HEK293T (cell line): ENCODE data around the gene LRPPRC.

Experiments
- ARNT ChIP-seq: fragments of 450-650 bp; IDR thresholded peaks from 2 replicates; pipeline ENCODE4 v1.6.1; 2017; ENCODE audit warnings: mild to moderate bottlenecking
- BHLHE40 ChIP-seq: fragments of 450-650 bp; IDR thresholded peaks from 2 replicates; pipeline ENCODE4 v1.6.1; 2016; ENCODE audit warnings: mild to moderate bottlenecking, moderate library complexity, borderline replicate concordance
- CTBP1 ChIP-seq: fragments of 450-650 bp; IDR thresholded peaks from 2 replicates; pipeline ENCODE4 v1.6.1; 2016; ENCODE audit warnings: borderline replicate concordance
- ELF4 ChIP-seq: fragments of 450-650 bp; IDR thresholded peaks from 2 replicates; pipeline ENCODE4 v1.6.1; 2017; ENCODE audit warnings: antibody characterized with exemption
- FOXK2 ChIP-seq: fragments of 450-650 bp; IDR thresholded peaks from 2 replicates; pipeline ENCODE4 v1.6.1; 2016; ENCODE audit warnings: mild to moderate bottlenecking
- LEF1 ChIP-seq: fragments of 450-650 bp; IDR thresholded peaks from 2 replicates; pipeline ENCODE4 v1.6.1; 2017; ENCODE audit warnings: mild to moderate bottlenecking, borderline replicate concordance
- NFRKB ChIP-seq: fragments of 450-650 bp; IDR thresholded peaks from 2 replicates; pipeline ENCODE4 v1.6.1; 2016; ENCODE audit warnings: mild to moderate bottlenecking, moderate library complexity
- SP1 ChIP-seq: fragments of 450-650 bp; IDR thresholded peaks from 2 replicates; pipeline ENCODE4 v1.6.1; 2017
- SUZ12 ChIP-seq: fragments of 450-650 bp; IDR thresholded peaks from 2 replicates; pipeline ENCODE4 v1.6.1; 2016; ENCODE audit warnings: mild to moderate bottlenecking
- TARDBP ChIP-seq: fragments of 450-650 bp; IDR thresholded peaks from 2 replicates; pipeline ENCODE4 v1.6.1; 2016

DNA sequence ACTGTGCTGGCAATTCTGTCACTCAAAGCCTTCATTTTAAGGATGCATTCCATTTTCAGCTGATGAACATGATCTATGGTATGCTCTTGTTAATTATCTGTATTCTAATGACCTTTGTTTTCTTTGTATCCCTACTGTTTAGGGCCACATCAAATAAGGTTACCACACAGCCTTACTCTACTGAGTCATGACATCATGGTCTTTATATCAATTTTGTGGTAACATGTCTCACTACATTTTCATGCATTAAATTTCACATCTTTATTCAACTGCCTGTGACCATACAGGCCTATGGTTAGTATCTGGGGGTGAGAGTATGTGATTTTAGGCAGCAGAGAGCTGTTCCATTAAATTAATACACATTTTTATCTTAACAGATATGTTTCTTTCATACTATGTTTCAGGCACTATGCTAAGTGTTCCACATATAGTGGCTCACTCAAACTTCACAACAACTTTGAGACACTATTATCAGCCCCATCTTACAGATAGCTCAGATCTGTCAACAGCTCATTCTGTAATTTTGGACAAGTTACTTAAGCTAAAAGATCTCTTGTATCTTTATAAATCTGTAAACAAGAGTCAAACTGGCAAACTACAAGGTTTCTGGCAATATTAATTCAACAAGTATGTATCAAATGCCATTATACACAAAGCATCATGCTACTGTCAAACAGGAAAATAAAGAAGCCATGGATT, 18.0 kb downstream of the LRPPRC start:
- TF ChIP-seq CTBP1 (no peak), BHLHE40 (no peak), TARDBP (no peak), FOXK2 (no peak), LEF1 (no peak), SUZ12 (no peak), ARNT (no peak), ELF4 (no peak), NFRKB (no peak), SP1 (no peak)
